Colonic mucosa (tissue), 4 donors: Measurements from ENCODE around the gene PAWR. TPM values are rescaled to one million over a fixed set of nuclear protein-coding genes. Genes with fewer than 3 reads are reported as not detected.
"Not testable (repeated sequence)": the region's sequence is repeated elsewhere in the genome, so short reads cannot be mapped to it uniquely, and the experiment has no call there.

ENCODE experiments used
- DNase-seq: peaks from one replicate; pipeline ENCODE4 v3.0.0-alpha.2; 2020
- H3K27ac ChIP-seq: fragments of 200-600 bp; one replicate; pipeline ENCODE4 v1.8.0; 2021
- H3K27me3 ChIP-seq: fragments of 200-600 bp; one replicate; pipeline ENCODE4 v1.8.0; 2021
- H3K36me3 ChIP-seq: fragments of 200-600 bp; one replicate; pipeline ENCODE4 v1.8.0; 2021
- H3K4me1 ChIP-seq: fragments of 200-600 bp; one replicate; pipeline ENCODE4 v1.8.0; 2021; ENCODE audit warnings: mild to moderate bottlenecking
- H3K4me3 ChIP-seq: fragments of 200-600 bp; one replicate; pipeline ENCODE4 v1.8.0; 2021
- H3K9ac ChIP-seq, 2 donors: one replicate each; pipeline ENCODE4 v1.7.0; 2013; ENCODE audit warnings: control low read depth in 2 of 2, low read depth in 2 of 2, low read length in 2 of 2
- H3K9me3 ChIP-seq: fragments of 200-600 bp; one replicate; pipeline ENCODE4 v1.8.0; 2021
- intact Hi-C: fragments of 100-400 bp; cut with DNase I; formaldehyde crosslinking; loops from one replicate; pipeline ENCODE4 v1.14.1; 2022
- total RNA-seq, 2 donors: library from RNA; stranded (reverse); fragmentation: NEBNext Ultra II Directional in 1 of 2; extraction: Animal tissue kit (Norgen Biotek cat#: 25700) in 1 of 2; gene quantifications; one replicate each; pipeline ENCODE4 v1.2.1, GENCODE V29; 2021
- TF ChIP-seq, protein P1 (sequence below): fragments of 200-600 bp; IDR thresholded peaks from one replicate; pipeline ENCODE4 v1.8.0; 2022; ENCODE audit warnings: antibody characterized with exemption, mild to moderate bottlenecking
- donor health status: healthy.
- donor health status: DM: no; HTN: no; CAD: no.
- donor health status: DM: no; HTN: no; CAD: no.

PAWR gene
- total RNA-seq, 2 donors from 2014 or later: 135 to 211 TPM

DNA sequence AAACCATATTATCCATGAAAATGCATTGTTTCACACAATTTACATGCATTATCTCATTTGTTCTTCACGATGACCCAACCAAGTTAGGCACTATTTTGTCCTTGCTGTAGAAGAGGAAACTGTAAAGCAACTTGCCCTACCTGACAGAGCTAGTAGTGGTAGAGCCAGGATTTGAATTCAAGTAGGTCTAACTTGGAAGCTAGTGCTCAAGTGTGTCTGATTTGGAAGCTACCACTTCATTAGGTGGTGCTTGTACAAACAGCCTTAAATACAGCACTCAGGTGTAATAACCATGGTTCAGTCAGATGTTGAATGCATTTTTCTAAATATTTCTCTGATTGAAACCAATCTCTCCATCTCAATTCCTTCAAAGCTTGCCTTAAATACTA is 123.6 kb downstream of the PAWR start:
- no peaks in the 10 kb centered on the region for H3K9me3 ChIP-seq
- H3K36me3 ChIP-seq: no peaks in the 10 kb centered on the region
- no peak for DNase-seq
- H3K4me3 ChIP-seq: no peak overlapping the region
- H3K4me1 ChIP-seq: peaks cover 3% of the 10 kb centered on the region
- H3K27me3 ChIP-seq: no peaks in the 10 kb centered on the region
- peak overlapping the region; percentile 50 for H3K27ac ChIP-seq
- intact Hi-C loops: no loop called here
- no peak overlapping the region for H3K9ac ChIP-seq
- TF ChIP-seq, protein P1, sequence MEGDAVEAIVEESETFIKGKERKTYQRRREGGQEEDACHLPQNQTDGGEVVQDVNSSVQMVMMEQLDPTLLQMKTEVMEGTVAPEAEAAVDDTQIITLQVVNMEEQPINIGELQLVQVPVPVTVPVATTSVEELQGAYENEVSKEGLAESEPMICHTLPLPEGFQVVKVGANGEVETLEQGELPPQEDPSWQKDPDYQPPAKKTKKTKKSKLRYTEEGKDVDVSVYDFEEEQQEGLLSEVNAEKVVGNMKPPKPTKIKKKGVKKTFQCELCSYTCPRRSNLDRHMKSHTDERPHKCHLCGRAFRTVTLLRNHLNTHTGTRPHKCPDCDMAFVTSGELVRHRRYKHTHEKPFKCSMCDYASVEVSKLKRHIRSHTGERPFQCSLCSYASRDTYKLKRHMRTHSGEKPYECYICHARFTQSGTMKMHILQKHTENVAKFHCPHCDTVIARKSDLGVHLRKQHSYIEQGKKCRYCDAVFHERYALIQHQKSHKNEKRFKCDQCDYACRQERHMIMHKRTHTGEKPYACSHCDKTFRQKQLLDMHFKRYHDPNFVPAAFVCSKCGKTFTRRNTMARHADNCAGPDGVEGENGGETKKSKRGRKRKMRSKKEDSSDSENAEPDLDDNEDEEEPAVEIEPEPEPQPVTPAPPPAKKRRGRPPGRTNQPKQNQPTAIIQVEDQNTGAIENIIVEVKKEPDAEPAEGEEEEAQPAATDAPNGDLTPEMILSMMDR: no peak

DNA sequence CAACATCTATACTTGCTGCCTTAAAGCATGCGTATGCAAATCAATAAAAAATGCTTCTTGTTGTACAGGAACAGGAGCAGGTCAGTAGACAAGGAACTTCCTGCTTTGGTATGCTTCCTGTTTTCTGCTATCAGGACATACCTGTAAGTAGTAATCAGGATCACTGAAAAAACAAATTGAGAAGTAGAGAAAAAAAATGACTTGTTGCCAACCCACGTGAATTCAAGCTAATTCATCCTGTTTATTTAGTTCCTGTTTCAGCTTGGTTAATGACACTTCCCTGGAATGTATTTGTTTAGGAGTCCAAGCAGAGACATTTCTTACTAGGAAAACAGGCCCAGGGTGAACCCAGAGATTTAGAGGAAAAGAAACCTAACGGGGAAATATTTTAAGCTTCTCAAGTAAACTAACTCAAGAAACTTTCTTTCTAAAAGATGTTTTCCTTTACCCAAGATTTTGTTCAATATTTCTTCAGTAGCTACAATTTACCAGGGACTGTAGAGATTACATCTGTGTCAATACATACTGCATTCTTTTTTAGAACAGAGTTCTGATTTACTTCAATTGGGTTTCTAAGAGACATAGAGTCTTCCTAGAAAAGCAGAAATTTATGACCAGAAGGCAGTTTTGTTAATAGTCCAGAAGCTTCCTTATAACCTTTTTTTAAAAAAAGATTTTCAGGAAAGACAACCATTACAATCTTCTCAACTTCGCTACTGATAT is 124.2 kb downstream of the PAWR start:
- Histone ChIP-seq H3K36me3 (no peaks in the 10 kb centered on the region), H3K9me3 (no peaks in the 10 kb centered on the region)
- TF ChIP-seq, protein P1: no peak

DNA sequence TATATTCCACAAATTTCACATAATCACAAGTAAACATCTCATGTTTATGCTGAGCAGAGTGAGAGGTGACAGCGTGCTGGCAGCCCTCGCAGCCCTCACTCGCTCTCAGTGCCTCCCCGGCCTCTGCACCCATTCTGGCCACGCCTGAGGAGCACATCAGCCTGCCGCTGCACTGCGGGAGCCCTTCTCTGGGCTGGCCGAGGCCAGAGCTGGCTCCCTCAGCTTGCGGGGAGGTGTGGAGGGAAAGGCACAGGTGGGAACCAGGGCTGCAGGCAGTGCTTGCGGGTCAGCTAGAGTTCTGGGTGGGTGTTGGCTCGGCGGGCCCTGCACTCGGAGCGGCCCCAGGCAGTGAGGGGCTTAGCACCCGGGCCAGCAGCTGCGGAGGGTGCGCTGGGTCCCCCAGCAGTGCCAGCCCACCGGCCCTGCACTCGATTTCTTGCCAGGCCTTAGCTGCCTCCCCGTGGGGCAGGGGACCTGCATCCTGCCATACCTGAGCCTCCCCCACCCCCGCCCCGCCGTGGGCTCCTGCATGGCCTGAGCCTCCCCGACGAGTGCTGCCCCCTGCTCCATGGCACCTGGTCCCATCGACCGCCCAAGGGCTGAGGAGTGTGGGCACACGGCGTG is 125.9 kb downstream of the PAWR start:
- H3K27me3 ChIP-seq, H3K4me1 ChIP-seq, H3K4me3 ChIP-seq, H3K36me3 ChIP-seq, intact Hi-C loops, H3K9me3 ChIP-seq, DNase-seq, H3K27ac ChIP-seq, H3K9ac ChIP-seq: not testable (repeated sequence)

More for the DNA sequence above, 124.2 kb downstream of the PAWR start:
- peaks cover 3% of the 10 kb centered on the region for H3K4me1 ChIP-seq
- intact Hi-C loops: no loop called here
- no peak overlapping the region for H3K4me3 ChIP-seq
- H3K27ac ChIP-seq: peak overlapping the region; percentile 50
- H3K27me3 ChIP-seq: no peaks in the 10 kb centered on the region
- DNase-seq: no peak
- no peak overlapping the region for H3K9ac ChIP-seq

DNA sequence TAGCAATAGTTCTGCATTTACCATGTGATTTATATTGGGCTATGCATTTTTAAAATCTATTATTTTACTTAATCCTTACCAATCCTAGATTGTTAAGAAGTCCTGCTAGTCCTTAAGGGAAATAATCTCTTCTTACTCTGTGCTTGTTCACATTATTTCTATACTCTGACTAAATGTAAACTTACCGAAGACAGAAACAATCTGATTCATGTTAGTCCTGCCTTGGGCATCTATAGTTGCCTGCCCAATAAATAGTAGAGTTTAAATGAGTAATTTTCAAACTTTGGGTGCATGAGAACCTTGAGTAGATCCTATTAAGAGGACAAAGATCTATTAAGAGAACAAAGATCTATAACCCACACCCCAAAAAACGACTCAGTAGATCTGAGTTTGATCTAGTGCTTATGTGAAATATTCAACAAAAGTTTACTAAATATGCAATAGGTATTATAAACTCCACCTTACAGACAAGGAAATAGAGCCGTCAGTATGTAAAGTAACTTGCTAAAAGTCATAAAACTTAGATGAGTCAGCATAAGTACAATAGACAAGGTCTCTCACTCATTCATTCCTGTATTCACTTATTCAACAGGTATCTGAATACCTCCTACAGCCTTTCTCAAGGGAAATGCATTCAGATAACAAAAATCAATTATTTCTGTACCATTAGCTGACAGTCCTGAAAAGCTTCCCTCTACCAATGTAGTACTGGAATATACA is 127.6 kb downstream of the PAWR start:
- no peak for DNase-seq
- Histone ChIP-seq H3K9ac (peak overlapping the region in 1 of 2 donors; percentile 28), H3K27ac (peak overlapping the region; percentile 48), H3K36me3 (no peaks in the 10 kb centered on the region), H3K27me3 (no peaks in the 10 kb centered on the region), H3K9me3 (no peaks in the 10 kb centered on the region), H3K4me1 (peaks cover 3% of the 10 kb centered on the region), H3K4me3 (no peak overlapping the region)
- TF ChIP-seq, protein P1: no peak
- intact Hi-C loops: no loop called here

DNA sequence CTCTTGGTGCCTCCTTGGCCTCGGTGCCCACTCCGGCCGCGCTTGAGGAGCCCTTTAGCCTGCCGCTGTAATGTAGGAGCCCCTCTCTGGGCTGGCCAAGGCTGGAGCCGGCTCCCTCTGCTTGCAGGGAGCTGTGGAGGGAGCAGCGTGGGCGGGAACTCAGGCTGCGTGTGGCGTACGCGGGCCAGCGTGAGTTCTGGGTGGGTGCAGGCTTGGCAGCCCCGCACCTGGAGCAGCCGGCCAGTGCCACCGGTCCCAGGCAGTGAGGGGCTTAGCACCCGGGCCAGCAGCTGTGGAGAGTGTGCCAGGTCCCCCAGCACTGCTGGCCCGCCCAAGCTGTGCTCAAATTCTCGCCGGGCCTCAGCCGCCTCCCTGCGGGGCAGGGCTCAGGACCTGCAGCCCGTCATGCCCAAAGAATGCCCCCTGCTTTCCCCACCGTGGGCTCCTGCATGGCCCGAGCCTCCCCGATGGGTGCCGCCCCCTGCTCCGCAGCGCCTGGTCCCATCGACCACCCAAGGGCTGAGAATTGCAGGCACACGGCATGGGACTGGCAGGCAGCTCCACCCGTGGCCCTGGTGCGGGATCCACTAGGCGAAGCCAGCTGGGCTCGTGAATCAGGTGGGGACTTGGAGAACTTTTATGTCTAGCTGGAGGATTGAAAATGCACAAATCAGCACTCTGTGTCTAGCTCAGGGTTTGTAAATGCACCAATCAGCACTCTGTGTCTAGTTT is 129.2 kb downstream of the PAWR start:
- no peak for DNase-seq
- TF ChIP-seq, protein P1: no peak
- Histone ChIP-seq H3K4me3 (no peak overlapping the region), H3K4me1 (peaks cover 3% of the 10 kb centered on the region), H3K9me3 (no peaks in the 10 kb centered on the region), H3K27ac (no peak overlapping the region), H3K27me3 (no peaks in the 10 kb centered on the region), H3K36me3 (no peaks in the 10 kb centered on the region), H3K9ac (no peak overlapping the region)
- intact Hi-C loops: no loop called here
